Measurements from ENCODE around the gene NBPF19. TPM values are rescaled to one million over a fixed set of nuclear protein-coding genes. Genes with fewer than 3 reads are reported as not detected.
"Not testable (repeated sequence)": the region's sequence is repeated elsewhere in the genome, so short reads cannot be mapped to it uniquely, and the experiment has no call there.

Gene NBPF19
- 2.3 and 4.1 TPM in 2 replicates for polyA plus RNA-seq
- polyA minus RNA-seq = 3.0 and 3.7 TPM in 2 replicates

GRCh38 chr1:149474745-149475144 lies at the start of gene NBPF19:
Gene NBPF19 (plus strand): TSS chr1:149475045. CDS start chr1:149475933, 888 bp downstream.
- H3K9me2 ChIP-seq (ENCODE audit: insufficient read depth, low read length); H3K4me3 ChIP-seq (ENCODE audit: low read length): not testable (repeated sequence)

GRCh38 chr1:149428317-149428716 lies 46.5 kb upstream of the NBPF19 start:
- not testable (repeated sequence) for H3K27ac ChIP-seq (ENCODE audit: low read length); H3K9ac ChIP-seq (ENCODE audit: low read length); H3K27me3 ChIP-seq (ENCODE audit: insufficient read depth, low read depth, low read length); H3K9me3 ChIP-seq (ENCODE audit: low read length); H3K79me2 ChIP-seq (replicated peaks; ENCODE audit: insufficient read depth, low read length); H3K9me2 ChIP-seq (ENCODE audit: insufficient read depth, low read length); H3K4me2 ChIP-seq (ENCODE audit: low read length); H3F3A ChIP-seq (ENCODE audit: insufficient read depth, low read length, poor library complexity, severe bottlenecking); H3K36me3 ChIP-seq (ENCODE audit: insufficient read depth, low read length); H2AFZ ChIP-seq (ENCODE audit: low read depth, low read length); H3K4me3 ChIP-seq (ENCODE audit: low read length); H4K20me1 ChIP-seq (ENCODE audit: insufficient read depth)

More at GRCh38 chr1:149474745-149475144, at the start of gene NBPF19:
- not testable (repeated sequence) for H2AFZ ChIP-seq (ENCODE audit: low read depth, low read length); H3K36me3 ChIP-seq (ENCODE audit: insufficient read depth, low read length); H3F3A ChIP-seq (ENCODE audit: insufficient read depth, low read length, poor library complexity, severe bottlenecking); H3K9me3 ChIP-seq (ENCODE audit: low read length); H3K9ac ChIP-seq (ENCODE audit: low read length); H3K27ac ChIP-seq (ENCODE audit: low read length); H3K27me3 ChIP-seq (ENCODE audit: insufficient read depth, low read depth, low read length); H3K79me2 ChIP-seq (replicated peaks; ENCODE audit: insufficient read depth, low read length); H3K4me2 ChIP-seq (ENCODE audit: low read length); H4K20me1 ChIP-seq (ENCODE audit: insufficient read depth)

- not testable (repeated sequence) for H3K9me2 ChIP-seq (ENCODE audit: insufficient read depth, low read length); H3K27me3 ChIP-seq (ENCODE audit: insufficient read depth, low read depth, low read length); H3K9me3 ChIP-seq (ENCODE audit: low read length); H3K4me2 ChIP-seq (ENCODE audit: low read length); H3K79me2 ChIP-seq (replicated peaks; ENCODE audit: insufficient read depth, low read length); H4K20me1 ChIP-seq (ENCODE audit: insufficient read depth); H3K27ac ChIP-seq (ENCODE audit: low read length); H3K9ac ChIP-seq (ENCODE audit: low read length); H2AFZ ChIP-seq (ENCODE audit: low read depth, low read length); H3K36me3 ChIP-seq (ENCODE audit: insufficient read depth, low read length); H3K4me3 ChIP-seq (ENCODE audit: low read length); H3F3A ChIP-seq (ENCODE audit: insufficient read depth, low read length, poor library complexity, severe bottlenecking)
Observed at GRCh38 chr1:149445451-149445850, 29.4 kb upstream of the NBPF19 start.

- H3K27me3 ChIP-seq (ENCODE audit: insufficient read depth, low read depth, low read length); H2AFZ ChIP-seq (ENCODE audit: low read depth, low read length); H3K79me2 ChIP-seq (replicated peaks; ENCODE audit: insufficient read depth, low read length); H3K4me2 ChIP-seq (ENCODE audit: low read length); H3K9me3 ChIP-seq (ENCODE audit: low read length); H3K36me3 ChIP-seq (ENCODE audit: insufficient read depth, low read length); H3F3A ChIP-seq (ENCODE audit: insufficient read depth, low read length, poor library complexity, severe bottlenecking); H3K9me2 ChIP-seq (ENCODE audit: insufficient read depth, low read length); H3K4me3 ChIP-seq (ENCODE audit: low read length); H4K20me1 ChIP-seq (ENCODE audit: insufficient read depth); H3K27ac ChIP-seq (ENCODE audit: low read length); H3K9ac ChIP-seq (ENCODE audit: low read length): not testable (repeated sequence)
Observed at GRCh38 chr1:149452196-149452595, 22.6 kb upstream of the NBPF19 start.

- H3K27me3 ChIP-seq (ENCODE audit: insufficient read depth, low read depth, low read length); H3K36me3 ChIP-seq (ENCODE audit: insufficient read depth, low read length); H3K79me2 ChIP-seq (replicated peaks; ENCODE audit: insufficient read depth, low read length); H4K20me1 ChIP-seq (ENCODE audit: insufficient read depth); H3K9me3 ChIP-seq (ENCODE audit: low read length); H3F3A ChIP-seq (ENCODE audit: insufficient read depth, low read length, poor library complexity, severe bottlenecking); H3K9ac ChIP-seq (ENCODE audit: low read length); H3K4me2 ChIP-seq (ENCODE audit: low read length); H3K27ac ChIP-seq (ENCODE audit: low read length); H2AFZ ChIP-seq (ENCODE audit: low read depth, low read length); H3K9me2 ChIP-seq (ENCODE audit: insufficient read depth, low read length); H3K4me3 ChIP-seq (ENCODE audit: low read length): not testable (repeated sequence)
Observed at GRCh38 chr1:149452652-149453051, 22.2 kb upstream of the NBPF19 start.

- not testable (repeated sequence) for H3K27ac ChIP-seq (ENCODE audit: low read length)
Observed at GRCh38 chr1:149558350-149558825, 83.5 kb downstream of the NBPF19 start.

GRCh38 chr1:149561806-149562205 lies 87.0 kb downstream of the NBPF19 start:
- H3K27ac ChIP-seq (ENCODE audit: low read length); H4K20me1 ChIP-seq (ENCODE audit: insufficient read depth): not testable (repeated sequence)

More at GRCh38 chr1:149558350-149558825, 83.5 kb downstream of the NBPF19 start:
- H3K36me3 ChIP-seq (ENCODE audit: insufficient read depth, low read length); H3K27me3 ChIP-seq (ENCODE audit: insufficient read depth, low read depth, low read length); H3K79me2 ChIP-seq (replicated peaks; ENCODE audit: insufficient read depth, low read length); H3K4me2 ChIP-seq (ENCODE audit: low read length); H2AFZ ChIP-seq (ENCODE audit: low read depth, low read length); H3K9me3 ChIP-seq (ENCODE audit: low read length); H3K4me3 ChIP-seq (ENCODE audit: low read length); H4K20me1 ChIP-seq (ENCODE audit: insufficient read depth); H3K9ac ChIP-seq (ENCODE audit: low read length); H3F3A ChIP-seq (ENCODE audit: insufficient read depth, low read length, poor library complexity, severe bottlenecking); H3K9me2 ChIP-seq (ENCODE audit: insufficient read depth, low read length): not testable (repeated sequence)

GRCh38 chr1:149565485-149565884 lies 90.6 kb downstream of the NBPF19 start:
- not testable (repeated sequence) for H3K4me2 ChIP-seq (ENCODE audit: low read length); H3K27me3 ChIP-seq (ENCODE audit: insufficient read depth, low read depth, low read length); H3K9ac ChIP-seq (ENCODE audit: low read length); H3K36me3 ChIP-seq (ENCODE audit: insufficient read depth, low read length); H3F3A ChIP-seq (ENCODE audit: insufficient read depth, low read length, poor library complexity, severe bottlenecking); H3K27ac ChIP-seq (ENCODE audit: low read length); H3K79me2 ChIP-seq (replicated peaks; ENCODE audit: insufficient read depth, low read length); H3K4me3 ChIP-seq (ENCODE audit: low read length); H3K9me2 ChIP-seq (ENCODE audit: insufficient read depth, low read length); H4K20me1 ChIP-seq (ENCODE audit: insufficient read depth); H2AFZ ChIP-seq (ENCODE audit: low read depth, low read length); H3K9me3 ChIP-seq (ENCODE audit: low read length)

More at GRCh38 chr1:149561806-149562205, 87.0 kb downstream of the NBPF19 start:
- not testable (repeated sequence) for H3K27me3 ChIP-seq (ENCODE audit: insufficient read depth, low read depth, low read length); H3K4me3 ChIP-seq (ENCODE audit: low read length); H2AFZ ChIP-seq (ENCODE audit: low read depth, low read length); H3F3A ChIP-seq (ENCODE audit: insufficient read depth, low read length, poor library complexity, severe bottlenecking); H3K9ac ChIP-seq (ENCODE audit: low read length); H3K4me2 ChIP-seq (ENCODE audit: low read length); H3K36me3 ChIP-seq (ENCODE audit: insufficient read depth, low read length); H3K79me2 ChIP-seq (replicated peaks; ENCODE audit: insufficient read depth, low read length); H3K9me3 ChIP-seq (ENCODE audit: low read length); H3K9me2 ChIP-seq (ENCODE audit: insufficient read depth, low read length)

Measured in neural cell (in vitro differentiated cells).